GM19099 (cell line): Measurements from ENCODE around the gene SAP130.

Experiments
- POLR2A ChIP-seq: IDR thresholded peaks from 3 replicates; pipeline ENCODE4 v1.6.1; 2011; ENCODE audit warnings: low read depth; ENCODE audit not compliant: insufficient read length; ENCODE audit errors: extremely low read depth

SAP130 gene

GRCh38 chr2:128027801-128028667, at the start of gene SAP130:
TSS of gene SAP130 (minus strand) at chr2:128028059. CDS start at chr2:128026292, 1,767 bp downstream.
- peak; percentile 60 for TF ChIP-seq POLR2A

- no peak for TF ChIP-seq POLR2A
Measured at GRCh38 chr2:128076461-128077106, 48.7 kb upstream of the SAP130 start.

GRCh38 chr2:128073278-128073677, 45.4 kb upstream of the SAP130 start:
- no peak for TF ChIP-seq POLR2A

- TF ChIP-seq POLR2A: no peak
Measured at GRCh38 chr2:128069769-128070168, 41.9 kb upstream of the SAP130 start.

- no peak for TF ChIP-seq POLR2A
Measured at GRCh38 chr2:128064353-128064752, 36.5 kb upstream of the SAP130 start.

GRCh38 chr2:128062571-128062970, 34.7 kb upstream of the SAP130 start:
- no peak for TF ChIP-seq POLR2A

- TF ChIP-seq POLR2A: no peak
Measured at GRCh38 chr2:128058114-128058513, 30.3 kb upstream of the SAP130 start.

GRCh38 chr2:128057334-128057733, 29.5 kb upstream of the SAP130 start:
- no peak for TF ChIP-seq POLR2A

GRCh38 chr2:128054104-128054885, 26.4 kb upstream of the SAP130 start:
- TF ChIP-seq POLR2A: no peak

GRCh38 chr2:128053331-128053730, 25.5 kb upstream of the SAP130 start:
- TF ChIP-seq POLR2A: no peak

GRCh38 chr2:128043041-128043440, 15.2 kb upstream of the SAP130 start:
- no peak for TF ChIP-seq POLR2A

GRCh38 chr2:128041561-128041960, 13.7 kb upstream of the SAP130 start:
- TF ChIP-seq POLR2A: no peak

- no peak for TF ChIP-seq POLR2A
Measured at GRCh38 chr2:128040166-128040771, 12.4 kb upstream of the SAP130 start.

- no peak for TF ChIP-seq POLR2A
Measured at GRCh38 chr2:128039535-128039934, 11.7 kb upstream of the SAP130 start.

- TF ChIP-seq POLR2A: no peak
Measured at GRCh38 chr2:128038411-128038810, 10.6 kb upstream of the SAP130 start.
